Naive thymus-derived CD4-positive, alpha-beta T cell (primary cell): ENCODE results near the gene KRTAP5-7. TPM values are rescaled to one million over a fixed set of nuclear protein-coding genes. Genes with fewer than 3 reads are reported as not detected.

Experiments used
- ATAC-seq: fragments of 150-1000 bp; cut with Tn5 transposase; 2 replicates; pipeline ENCODE4 v1.10.0; 2021; ENCODE audit warnings: mild to moderate bottlenecking, moderate library complexity
- CTCF ChIA-PET: fragments of 350-600 bp; sonication (Branson Sonifier 250); formaldehyde crosslinking; loops from one replicate; lab custom pipeline; 2021; ENCODE audit warnings: antibody characterized with exemption; lab: Charles Lee
- POLR2A ChIA-PET: fragments of 350-600 bp; sonication (Branson Sonifier 250); formaldehyde crosslinking; loops from one replicate; lab custom pipeline; 2021; ENCODE audit warnings: antibody characterized with exemption, inconsistent platforms; lab: Charles Lee
- DNase-seq, 9 donors: peaks; one replicate each; pipeline versions ENCODE4 v3.0.0 to v3.0.0-alpha.2; 2020 to 2022; ENCODE audit warnings: mixed read lengths in 1 of 9
- H3K27ac ChIP-seq: one replicate; pipeline ENCODE4 v1.7.0; 2013; ENCODE audit warnings: mild to moderate bottlenecking, low read depth, low read length, moderate library complexity
- H3K27me3 ChIP-seq, 2 donors: one replicate each; pipeline ENCODE4 v1.7.0; 2013; ENCODE audit warnings: low read length in 2 of 2, mild to moderate bottlenecking in 2 of 2, moderate library complexity in 2 of 2; ENCODE audit not compliant: control insufficient read depth in 2 of 2, insufficient read depth in 2 of 2
- H3K36me3 ChIP-seq, 3 experiments: 1 replicate in 2 of 3; 2 replicates in 1 of 3; pipeline ENCODE4 v1.7.0; 2013; ENCODE audit warnings: low read length in 3 of 3, mild to moderate bottlenecking in 3 of 3, moderate library complexity in 1 of 3; ENCODE audit not compliant: insufficient read depth in 3 of 3, control insufficient read depth in 2 of 3
- H3K4me1 ChIP-seq, 2 donors: one replicate each; pipeline ENCODE4 v1.7.0; 2013; ENCODE audit warnings: low read length in 2 of 2, mild to moderate bottlenecking in 2 of 2, moderate library complexity in 1 of 2; ENCODE audit not compliant: control insufficient read depth in 2 of 2, insufficient read depth in 2 of 2
- H3K4me3 ChIP-seq: 2 replicates; pipeline ENCODE4 v1.7.0; 2013; ENCODE audit warnings: mild to moderate bottlenecking, low read length
- H3K9me3 ChIP-seq, 3 experiments: 1 replicate in 2 of 3; 2 replicates in 1 of 3; pipeline ENCODE4 v1.7.0; 2013; ENCODE audit warnings: low read length in 3 of 3; ENCODE audit not compliant: control insufficient read depth in 2 of 3
- H3K27ac Mint-ChIP-seq, 9 donors: one replicate each; pipeline ENCODE4 v1.8.0; 2020 to 2022; ENCODE audit warnings: mixed read lengths in 9 of 9, mild to moderate bottlenecking in 8 of 9, moderate library complexity in 5 of 9, inconsistent platforms in 2 of 9
- H3K27me3 Mint-ChIP-seq, 5 donors: one replicate each; pipeline ENCODE4 v1.8.0; 2021 to 2022; ENCODE audit warnings: mixed read lengths in 5 of 5, mild to moderate bottlenecking in 1 of 5
- H3K36me3 Mint-ChIP-seq, 5 donors: one replicate each; pipeline ENCODE4 v1.8.0; 2020 to 2022; ENCODE audit warnings: mixed read lengths in 5 of 5, mild to moderate bottlenecking in 3 of 5, inconsistent platforms in 1 of 5
- H3K4me1 Mint-ChIP-seq, 7 donors: one replicate each; pipeline ENCODE4 v1.8.0; 2020 to 2022; ENCODE audit warnings: mixed read lengths in 7 of 7, mild to moderate bottlenecking in 3 of 7, inconsistent platforms in 1 of 7
- H3K4me3 Mint-ChIP-seq, 10 donors: one replicate each; pipeline ENCODE4 v1.8.0; 2020 to 2022; ENCODE audit warnings: mild to moderate bottlenecking in 10 of 10, mixed read lengths in 10 of 10, moderate library complexity in 6 of 10, inconsistent platforms in 2 of 10
- H3K9me3 Mint-ChIP-seq, 11 donors: one replicate each; pipeline ENCODE4 v1.8.0; 2020 to 2022; ENCODE audit warnings: mixed read lengths in 11 of 11, mild to moderate bottlenecking in 4 of 11, inconsistent platforms in 1 of 11, moderate library complexity in 1 of 11
- intact Hi-C, 2 donors: fragments of 100-400 bp; cut with micrococcal nuclease; formaldehyde crosslinking; loops; one replicate each; pipeline ENCODE4 v1.15.1; 2023
- polyA plus RNA-seq, 2 donors: library from polyadenylated mRNA; unstranded; fragments of 300-500 nt; fragmentation: Illumina TruSeq; gene quantifications; one replicate each; pipeline ENCODE4 v1.2.3, GENCODE V29; 2021
- total RNA-seq, 6 experiments: library from RNA in 5 of 6; stranded (reverse) in 5 of 6; gene quantifications; 1 replicate in 5 of 6; 2 replicates in 1 of 6; pipeline ENCODE4 v1.2.3 and lab custom pipeline; 2021 to 2026

The KRTAP5-7 gene
- total and polyA plus RNA-seq, 7 experiments from 2014 or later: 0.21 to 0.37 TPM; not detected in 5

DNA sequence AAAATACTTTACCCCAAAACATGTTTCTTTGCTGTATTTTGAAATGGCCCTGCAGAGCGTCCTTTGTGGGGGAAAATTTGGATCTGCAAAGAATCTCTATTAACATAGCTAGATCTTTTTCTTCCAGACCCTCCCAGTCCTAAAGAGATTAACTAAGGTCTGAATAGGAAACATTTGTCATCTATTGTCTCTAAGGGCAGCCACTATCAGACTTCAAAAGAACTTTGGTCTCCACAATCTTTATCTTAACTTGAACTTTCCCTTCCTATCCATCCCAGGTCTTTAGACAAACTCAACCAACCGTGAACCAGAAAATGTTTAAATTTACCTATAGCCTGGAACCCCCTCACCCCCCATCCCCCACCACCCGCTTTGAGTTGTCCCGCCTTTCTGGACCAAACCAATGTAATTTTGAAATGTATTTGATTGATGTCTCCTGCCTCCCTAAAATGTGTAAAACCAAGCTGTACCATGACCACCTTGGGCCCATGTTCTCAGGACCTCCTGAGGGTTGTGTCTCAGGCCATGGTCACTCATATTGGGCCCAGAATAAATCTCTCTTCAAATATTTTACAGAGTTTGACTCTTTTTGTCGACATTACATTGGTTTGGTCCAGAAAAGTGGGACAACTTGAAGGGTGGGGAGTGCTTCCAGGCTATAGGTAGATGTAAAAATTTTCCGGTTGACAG lies 17.6 kb downstream of the KRTAP5-7 start:
- Histone ChIP-seq H3K27me3 (no peaks in the 10 kb centered on the region), H3K4me1 (no peaks in the 10 kb centered on the region), H3K27ac (no peak overlapping the region), H3K4me3 (no peak overlapping the region), H3K9me3 (no peaks in the 10 kb centered on the region), H3K36me3 (no peaks in the 10 kb centered on the region)
- DNase-seq (no peak), ATAC-seq (no peak)
- peaks cover 0 to 43% (median 26%) of the 10 kb centered on the region in 5 donors for H3K27me3 Mint-ChIP-seq
- intact Hi-C loops: no loop called here
- peaks cover 0 to 12% (median 9%) of the 10 kb centered on the region in 11 donors for H3K9me3 Mint-ChIP-seq
- peaks cover 0 to 11% (median 2%) of the 10 kb centered on the region in 7 donors for H3K4me1 Mint-ChIP-seq
- no peak overlapping the region for H3K4me3 Mint-ChIP-seq
- ChIA-PET CTCF (no interaction called here), POLR2A (no interaction called here)
- no peak overlapping the region for H3K27ac Mint-ChIP-seq
- peaks cover 0 to 8% (median 5%) of the 10 kb centered on the region in 5 donors for H3K36me3 Mint-ChIP-seq

- no peak overlapping the region for H3K27ac Mint-ChIP-seq
- CTCF ChIA-PET: no interaction called here
- POLR2A ChIA-PET: interaction anchor here (0.7 kb wide), 1 partner anchor 610 kb away, joined by 3 read pairs; no protein-coding TSS in a partner anchor
- Histone ChIP-seq H3K4me1 (no peaks in the 10 kb centered on the region), H3K4me3 (no peak overlapping the region), H3K9me3 (no peaks in the 10 kb centered on the region), H3K27ac (no peak overlapping the region), H3K27me3 (no peaks in the 10 kb centered on the region), H3K36me3 (no peaks in the 10 kb centered on the region)
- intact Hi-C loops: no loop called here
- H3K27me3 Mint-ChIP-seq: peaks cover 4 to 44% (median 29%) of the 10 kb centered on the region in 5 donors
- peaks cover 0 to 11% (median 2%) of the 10 kb centered on the region in 7 donors for H3K4me1 Mint-ChIP-seq
- DNase-seq (no peak), ATAC-seq (no peak)
- H3K4me3 Mint-ChIP-seq: no peak overlapping the region
- H3K9me3 Mint-ChIP-seq: peaks cover 0 to 12% (median 8%) of the 10 kb centered on the region in 11 donors
- peaks cover 0 to 8% (median 5%) of the 10 kb centered on the region in 5 donors for H3K36me3 Mint-ChIP-seq
Observed at GRCh38 chr11:71545405-71545966, 18.4 kb downstream of the KRTAP5-7 start.

DNA sequence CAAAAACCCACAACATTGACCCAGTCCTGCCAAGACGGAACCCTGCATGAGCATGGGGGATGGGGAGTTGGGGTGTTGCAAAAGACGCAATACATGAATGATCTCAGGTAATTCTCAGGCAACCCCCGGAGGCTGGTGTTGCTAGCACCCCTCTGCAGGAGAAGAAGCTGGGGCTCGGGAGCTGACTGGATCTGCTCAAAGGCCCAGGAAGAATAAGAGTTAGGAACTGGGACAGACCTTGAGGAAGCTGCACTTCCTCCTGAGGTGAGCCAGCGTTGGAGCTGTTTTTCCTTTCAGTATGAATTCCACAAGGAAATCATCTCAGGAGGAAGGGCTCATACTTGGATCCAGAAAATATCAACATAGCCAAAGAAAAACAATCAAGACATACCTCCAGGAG lies 21.1 kb downstream of the KRTAP5-7 start, which contains the start of gene KRTAP5-9:
TSS of gene KRTAP5-9 (plus strand) at position 301 of the 400 bp plus-strand sequence. CDS start 238 bp downstream, outside the sequence.
- Histone ChIP-seq H3K27me3 (no peaks in the 10 kb centered on the region), H3K4me1 (no peaks in the 10 kb centered on the region), H3K36me3 (no peaks in the 10 kb centered on the region), H3K27ac (no peak within 1 kb of the TSS), H3K9me3 (no peaks in the 10 kb centered on the region), H3K4me3 (no peak within 1 kb of the TSS)
- H3K36me3 Mint-ChIP-seq: peaks cover 0 to 1% (median 0%) of the 10 kb centered on the region in 5 donors
- POLR2A ChIA-PET: interaction anchor here (0.8 kb wide), 1 partner anchor 26 kb away, joined by 4 read pairs; no protein-coding TSS in a partner anchor
- no peak within 1 kb of the TSS for H3K4me3 Mint-ChIP-seq
- ATAC-seq: no peak
- H3K9me3 Mint-ChIP-seq: peaks cover 0 to 7% (median 0%) of the 10 kb centered on the region in 11 donors
- peaks cover 0 to 11% (median 0%) of the 10 kb centered on the region in 7 donors for H3K4me1 Mint-ChIP-seq
- CTCF ChIA-PET: no interaction called here
- intact Hi-C loops: no loop called here
- no peak for DNase-seq
- no peak within 1 kb of the TSS for H3K27ac Mint-ChIP-seq
- peaks cover 10 to 33% (median 29%) of the 10 kb centered on the region in 5 donors for H3K27me3 Mint-ChIP-seq

GRCh38 chr11:71548716-71549151 lies 21.7 kb downstream of the KRTAP5-7 start:
- ATAC-seq: no peak
- no peak for DNase-seq
- Histone ChIP-seq H3K4me3 (no peak overlapping the region), H3K27ac (no peak overlapping the region), H3K27me3 (no peaks in the 10 kb centered on the region), H3K4me1 (no peaks in the 10 kb centered on the region), H3K36me3 (no peaks in the 10 kb centered on the region), H3K9me3 (no peaks in the 10 kb centered on the region)
- peaks cover 0 to 9% (median 0%) of the 10 kb centered on the region in 11 donors for H3K9me3 Mint-ChIP-seq
- ChIA-PET POLR2A (no interaction called here), CTCF (no interaction called here)
- H3K4me3 Mint-ChIP-seq: no peak overlapping the region
- H3K27ac Mint-ChIP-seq: no peak overlapping the region
- H3K36me3 Mint-ChIP-seq: peaks cover 0 to 1% (median 0%) of the 10 kb centered on the region in 5 donors
- H3K4me1 Mint-ChIP-seq: peaks cover 0 to 6% (median 0%) of the 10 kb centered on the region in 7 donors
- H3K27me3 Mint-ChIP-seq: peaks cover 10 to 33% (median 26%) of the 10 kb centered on the region in 5 donors
- intact Hi-C loops: no loop called here

DNA sequence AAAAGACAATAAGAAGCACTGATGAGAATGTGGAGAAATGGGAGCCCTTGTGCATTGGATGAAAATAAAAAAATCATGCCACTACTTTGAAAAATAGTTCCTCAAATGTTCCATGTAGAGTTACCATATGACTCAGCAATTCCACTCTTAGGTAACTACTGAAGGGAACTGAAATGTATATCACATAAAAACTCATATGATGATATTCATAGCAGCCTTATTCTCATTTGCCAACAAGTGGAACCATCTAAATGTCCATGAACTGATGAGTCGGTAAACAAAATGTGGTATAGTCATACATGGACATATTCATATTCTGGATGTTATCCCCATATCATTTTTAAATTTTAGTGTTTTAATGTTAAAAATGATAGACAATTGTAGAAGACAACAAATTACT lies 24.6 kb downstream of the KRTAP5-7 start:
- no peak for ATAC-seq
- Mint-ChIP-seq H3K27me3 (peaks cover 10 to 29% (median 25%) of the 10 kb centered on the region in 5 donors), H3K27ac (no peak overlapping the region), H3K9me3 (peaks cover 0 to 5% (median 0%) of the 10 kb centered on the region in 11 donors), H3K4me1 (no peaks in the 10 kb centered on the region), H3K36me3 (no peaks in the 10 kb centered on the region), H3K4me3 (no peak overlapping the region)
- no peak for DNase-seq
- Histone ChIP-seq H3K27me3 (no peaks in the 10 kb centered on the region), H3K9me3 (no peaks in the 10 kb centered on the region), H3K4me3 (no peak overlapping the region), H3K36me3 (no peaks in the 10 kb centered on the region), H3K4me1 (no peaks in the 10 kb centered on the region), H3K27ac (no peak overlapping the region)
- intact Hi-C loops: no loop called here
- CTCF ChIA-PET: no interaction called here
- POLR2A ChIA-PET: no interaction called here

DNA sequence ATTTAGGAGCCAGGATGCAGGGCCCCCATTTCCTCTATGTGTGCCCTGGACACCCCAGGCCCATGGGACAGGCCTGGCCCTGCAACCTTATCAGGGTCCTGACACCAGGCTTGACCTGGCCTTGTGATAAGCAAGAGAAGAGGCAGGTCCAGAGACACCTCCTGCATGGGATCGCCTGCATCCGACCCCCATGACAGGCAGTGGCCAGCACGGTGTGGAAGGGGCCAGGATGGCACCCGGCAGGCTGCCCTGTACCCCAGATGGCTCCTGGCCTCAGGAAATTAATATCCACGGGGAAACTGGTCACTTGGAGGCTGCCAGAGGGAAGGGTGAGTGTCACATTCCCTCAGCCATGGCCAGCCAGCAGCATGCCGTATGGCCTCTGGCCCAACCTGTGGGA lies 27.9 kb downstream of the KRTAP5-7 start:
- DNase-seq: no peak
- no peaks in the 10 kb centered on the region for H3K4me1 Mint-ChIP-seq
- H3K4me1 ChIP-seq: no peaks in the 10 kb centered on the region
- no peak for ATAC-seq
- H3K27me3 ChIP-seq: no peaks in the 10 kb centered on the region
- intact Hi-C loops: no loop called here
- H3K4me3 Mint-ChIP-seq: no peak overlapping the region
- no peaks in the 10 kb centered on the region for H3K36me3 Mint-ChIP-seq
- H3K27ac Mint-ChIP-seq: no peak overlapping the region
- no peaks in the 10 kb centered on the region for H3K9me3 ChIP-seq
- peaks cover 0 to 2% (median 0%) of the 10 kb centered on the region in 11 donors for H3K9me3 Mint-ChIP-seq
- H3K36me3 ChIP-seq: no peaks in the 10 kb centered on the region
- no peak overlapping the region for H3K27ac ChIP-seq
- POLR2A ChIA-PET: no interaction called here
- no peak overlapping the region for H3K4me3 ChIP-seq
- CTCF ChIA-PET: no interaction called here
- H3K27me3 Mint-ChIP-seq: peaks cover 12 to 22% (median 15%) of the 10 kb centered on the region in 5 donors
